ENCODE results near the gene GLB1L. TPM values are rescaled to one million over a fixed set of nuclear protein-coding genes. Genes with fewer than 3 reads are reported as not detected.

Gene GLB1L
- total and polyA plus RNA-seq, 12 donors = 1.5 to 5.2 (median 2.4) TPM

- H3K27me3 ChIP-seq = no peaks in the 10 kb centered on the region
- 88 to 90% methylated on average over 7 of the region's 7 CpGs for WGBS, 2 donors
- H3K27ac ChIP-seq = no peak overlapping the region
- H3K4me1 ChIP-seq = peaks cover 0 to 11% (median 0%) of the 10 kb centered on the region in 9 donors
- TF ChIP-seq CTCF (IDR thresholded peaks at IDR 0.05) = no peak
- intact Hi-C loops (cut with DNase I) = no loop called here
- H3K4me3 ChIP-seq = no peak overlapping the region
- ATAC-seq = no peak
- H3K9me3 ChIP-seq = no peaks in the 10 kb centered on the region
- peaks cover 0 to 44% (median 21%) of the 10 kb centered on the region in 9 donors for H3K36me3 ChIP-seq
- DNase-seq = no peak
Observed at GRCh38 chr2:219186754-219187456, 58.3 kb downstream of the GLB1L start.

Small RNA genes within 50 kb of the gene (microRNA-seq; reads per million reads assigned to microRNA genes)
- gene MIR153-1 = 0 reads per million in 2 donors

Other genes with a start within 250 kb of the GLB1L start
- not detected for gene CFAP65, start 203.9 kb downstream of the GLB1L start, total RNA-seq
- gene CFAP65, start 203.9 kb downstream of the GLB1L start, polyA plus RNA-seq = not detected
- gene IHH, start 184.5 kb downstream of the GLB1L start, total RNA-seq = under 1 TPM in 1 of 10 donors, not detected in 9; 0.16 TPM
- gene IHH, start 184.5 kb downstream of the GLB1L start, polyA plus RNA-seq = under 1 TPM in 1 of 2 donors, not detected in 1; 0.03 TPM
- 10 to 100 TPM in 1 of 10 donors, 1 to 10 TPM in 9; 4.7 to 12.0 (median 7.1) TPM for gene NHEJ1, start 84.6 kb downstream of the GLB1L start, total RNA-seq
- 1 to 10 TPM; 3.8 to 9.6 TPM for gene NHEJ1, start 84.6 kb downstream of the GLB1L start, polyA plus RNA-seq
- gene SLC23A3, start 75.4 kb downstream of the GLB1L start, total RNA-seq = 1 to 10 TPM in 2 of 10 donors, under 1 TPM in 8; 0.30 to 2.1 (median 0.47) TPM
- 1 to 10 TPM in 1 of 2 donors, under 1 TPM in 1; 0.28 to 1.8 TPM for gene SLC23A3, start 75.4 kb downstream of the GLB1L start, polyA plus RNA-seq
- 10 to 100 TPM; 52.5 to 80.6 (median 63.6) TPM for gene CNPPD1, start 68.5 kb downstream of the GLB1L start, total RNA-seq
- 10 to 100 TPM; 35.5 to 84.7 TPM for gene CNPPD1, start 68.5 kb downstream of the GLB1L start, polyA plus RNA-seq
- gene RETREG2, start 67.2 kb downstream of the GLB1L start, total RNA-seq = 10 to 100 TPM; 24.1 to 47.3 (median 30.6) TPM
- 10 to 100 TPM; 11.3 to 39.0 TPM for gene RETREG2, start 67.2 kb downstream of the GLB1L start, polyA plus RNA-seq
- 10 to 100 TPM; 11.5 to 19.2 (median 16.4) TPM for gene ZFAND2B, start 38.7 kb downstream of the GLB1L start, total RNA-seq
- 10 to 100 TPM; 22.1 to 40.8 TPM for gene ZFAND2B, start 38.7 kb downstream of the GLB1L start, polyA plus RNA-seq
- gene ABCB6, start 26.5 kb downstream of the GLB1L start, total RNA-seq = 10 to 100 TPM in 9 of 10 donors, 1 to 10 TPM in 1; 9.8 to 31.0 (median 14.8) TPM
- gene ABCB6, start 26.5 kb downstream of the GLB1L start, polyA plus RNA-seq = 10 to 100 TPM; 31.0 to 34.0 TPM
- 100 to 1,000 TPM in 1 of 10 donors, 10 to 100 TPM in 9; 64.5 to 103 (median 76.4) TPM for gene ATG9A, start 15.8 kb downstream of the GLB1L start, total RNA-seq
- gene ATG9A, start 15.8 kb downstream of the GLB1L start, polyA plus RNA-seq = 10 to 100 TPM; 14.1 to 79.4 TPM
- gene ANKZF1, start 15.6 kb downstream of the GLB1L start, total RNA-seq = 10 to 100 TPM; 16.4 to 36.8 (median 25.5) TPM
- gene ANKZF1, start 15.6 kb downstream of the GLB1L start, polyA plus RNA-seq = 10 to 100 TPM; 12.7 to 44.7 TPM
- 10 to 100 TPM; 14.6 to 23.1 (median 19.7) TPM for gene STK16, start within 50 bp of the GLB1L start, total RNA-seq
- 10 to 100 TPM; 12.9 to 26.7 TPM for gene STK16, start within 50 bp of the GLB1L start, polyA plus RNA-seq
- gene TUBA4B, start 7.8 kb upstream of the GLB1L start, total RNA-seq = not detected
- not detected for gene TUBA4B, start 7.8 kb upstream of the GLB1L start, polyA plus RNA-seq
- gene TUBA4A, start 8.5 kb upstream of the GLB1L start, total RNA-seq = 100 to 1,000 TPM in 7 of 10 donors, 10 to 100 TPM in 3; 76.0 to 245 (median 145) TPM
- 100 to 1,000 TPM in 1 of 2 donors, 10 to 100 TPM in 1; 61.0 to 341 TPM for gene TUBA4A, start 8.5 kb upstream of the GLB1L start, polyA plus RNA-seq
- 10 to 100 TPM; 55.6 to 87.6 (median 83.1) TPM for gene DNAJB2, start 33.9 kb upstream of the GLB1L start, total RNA-seq
- 100 to 1,000 TPM in 1 of 2 donors, 10 to 100 TPM in 1; 76.9 to 148 TPM for gene DNAJB2, start 33.9 kb upstream of the GLB1L start, polyA plus RNA-seq
- under 1 TPM in 6 of 10 donors, not detected in 4; 0.26 to 0.51 (median 0.31) TPM for gene PTPRN, start 64.0 kb upstream of the GLB1L start, total RNA-seq
- gene PTPRN, start 64.0 kb upstream of the GLB1L start, polyA plus RNA-seq = under 1 TPM in 1 of 2 donors, not detected in 1; 0.09 TPM
- not detected for gene RESP18, start 87.3 kb upstream of the GLB1L start, total RNA-seq
- gene RESP18, start 87.3 kb upstream of the GLB1L start, polyA plus RNA-seq = not detected
- 100 to 1,000 TPM in 1 of 10 donors, 10 to 100 TPM in 9; 56.1 to 110 (median 74.0) TPM for gene DNPEP, start 142.5 kb upstream of the GLB1L start, total RNA-seq
- 10 to 100 TPM; 56.3 to 68.5 TPM for gene DNPEP, start 142.5 kb upstream of the GLB1L start, polyA plus RNA-seq
- gene DES, start 172.9 kb upstream of the GLB1L start, total RNA-seq = over 10,000 TPM; 12,560 to 18,019 (median 15,816) TPM
- over 10,000 TPM; 13,697 to 18,010 TPM for gene DES, start 172.9 kb upstream of the GLB1L start, polyA plus RNA-seq
- 100 to 1,000 TPM in 9 of 10 donors, 10 to 100 TPM in 1; 97.2 to 151 (median 120) TPM for gene SPEG, start 189.4 kb upstream of the GLB1L start, total RNA-seq
- 100 to 1,000 TPM in 1 of 2 donors, 10 to 100 TPM in 1; 62.9 to 130 TPM for gene SPEG, start 189.4 kb upstream of the GLB1L start, polyA plus RNA-seq

Measured in heart right ventricle (tissue), 16 donors.